Activated gamma-delta T cell treated with anti-CD3 and anti-CD28 coated beads, Interleukin-2, amount 50 U/mL, for 16 hours (primary cell): ENCODE data around the gene FBF1.

Source experiments
- DNase-seq: peaks from one replicate; pipeline ENCODE4 v3.0.0-alpha.2; 2020; ENCODE audit warnings: low read depth

Gene FBF1

GRCh38 chr17:75917141-75917916 lies 23.5 kb downstream of the FBF1 start:
- no peak for DNase-seq

- no peak for DNase-seq
Observed at GRCh38 chr17:75915268-75915667, 25.6 kb downstream of the FBF1 start.

DNA sequence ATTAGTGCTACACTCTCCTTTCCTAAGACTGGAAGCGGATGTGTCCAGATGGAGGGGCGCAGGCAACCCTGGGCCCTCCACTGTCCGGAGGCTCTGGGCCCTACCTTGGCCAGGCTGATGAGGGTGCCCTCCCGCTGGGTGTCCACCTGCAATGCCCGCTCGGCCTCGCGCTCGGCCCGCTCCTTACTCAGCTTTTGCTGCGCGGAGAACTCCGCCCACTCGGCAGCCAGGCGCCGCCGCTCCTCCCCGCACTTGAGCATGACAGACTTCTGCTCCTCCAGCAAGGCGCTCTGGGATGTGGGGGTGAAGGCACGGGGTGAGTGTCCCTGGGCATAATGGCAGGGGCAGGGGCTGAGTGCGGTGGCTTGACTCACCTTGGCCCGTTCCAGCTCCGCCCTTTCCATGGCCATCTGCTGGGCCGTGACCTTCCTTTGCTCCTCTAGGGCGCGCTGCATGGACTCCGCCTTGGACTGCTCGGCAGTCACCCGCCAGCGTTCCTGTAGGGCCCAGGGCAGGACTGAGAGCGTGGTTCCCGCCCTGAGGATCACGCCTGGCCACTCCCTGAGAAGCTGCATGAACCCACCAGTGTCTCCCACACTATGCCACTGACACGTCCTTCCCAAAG lies 26.1 kb downstream of the FBF1 start:
- DNase-seq, result no peak

GRCh38 chr17:75913537-75914210 lies 27.2 kb downstream of the FBF1 start:
- no peak for DNase-seq

- no peak for DNase-seq
Observed at GRCh38 chr17:75910699-75911098, 30.1 kb downstream of the FBF1 start.

DNA sequence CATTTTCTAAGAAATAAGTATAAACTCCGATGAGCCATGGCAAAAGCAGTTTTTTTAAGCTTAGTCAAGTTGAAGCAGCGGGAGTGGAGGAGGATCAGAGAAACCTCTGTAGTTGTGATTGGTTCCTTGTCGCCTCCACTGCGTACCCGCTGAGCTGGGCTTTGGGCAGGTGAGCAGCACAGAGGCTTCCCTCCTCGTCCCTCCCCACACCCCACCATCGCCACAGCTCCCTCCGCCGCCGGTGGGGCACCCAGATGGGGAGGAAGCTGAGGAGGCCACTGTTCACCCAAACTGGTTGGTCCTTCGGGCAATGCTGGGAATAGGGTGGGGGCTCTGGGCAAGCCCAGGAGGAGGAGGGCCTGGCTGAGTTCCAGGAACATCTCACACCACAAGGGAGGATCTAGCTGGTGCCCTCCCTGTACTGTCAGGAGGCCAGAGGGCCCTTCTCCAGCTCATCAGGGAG lies 31.0 kb downstream of the FBF1 start:
- no peak for DNase-seq

- DNase-seq, result no peak
Observed at GRCh38 chr17:75909051-75909811, 31.6 kb downstream of the FBF1 start.

DNA sequence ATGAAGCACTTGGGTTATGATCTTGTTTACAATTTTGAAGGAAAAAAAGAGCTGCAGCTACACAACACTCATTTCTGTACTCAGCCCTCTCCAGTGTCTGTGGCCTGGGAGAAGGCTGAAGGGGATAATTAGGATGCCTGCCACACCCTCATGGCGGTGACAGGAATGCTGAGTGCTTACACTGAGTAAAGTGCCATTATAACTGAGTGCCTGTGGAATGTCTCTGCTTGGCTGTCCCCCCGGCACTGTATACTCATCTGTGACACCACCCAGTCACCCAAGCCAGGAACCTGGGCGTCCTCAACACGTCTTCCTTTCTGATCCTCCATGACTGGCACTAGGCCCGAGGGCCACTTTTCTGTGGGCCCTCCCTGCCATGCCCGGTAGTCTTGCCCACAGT lies 32.6 kb downstream of the FBF1 start:
- no peak for DNase-seq

GRCh38 chr17:75906143-75906884 lies 34.5 kb downstream of the FBF1 start:
- no peak for DNase-seq

DNA sequence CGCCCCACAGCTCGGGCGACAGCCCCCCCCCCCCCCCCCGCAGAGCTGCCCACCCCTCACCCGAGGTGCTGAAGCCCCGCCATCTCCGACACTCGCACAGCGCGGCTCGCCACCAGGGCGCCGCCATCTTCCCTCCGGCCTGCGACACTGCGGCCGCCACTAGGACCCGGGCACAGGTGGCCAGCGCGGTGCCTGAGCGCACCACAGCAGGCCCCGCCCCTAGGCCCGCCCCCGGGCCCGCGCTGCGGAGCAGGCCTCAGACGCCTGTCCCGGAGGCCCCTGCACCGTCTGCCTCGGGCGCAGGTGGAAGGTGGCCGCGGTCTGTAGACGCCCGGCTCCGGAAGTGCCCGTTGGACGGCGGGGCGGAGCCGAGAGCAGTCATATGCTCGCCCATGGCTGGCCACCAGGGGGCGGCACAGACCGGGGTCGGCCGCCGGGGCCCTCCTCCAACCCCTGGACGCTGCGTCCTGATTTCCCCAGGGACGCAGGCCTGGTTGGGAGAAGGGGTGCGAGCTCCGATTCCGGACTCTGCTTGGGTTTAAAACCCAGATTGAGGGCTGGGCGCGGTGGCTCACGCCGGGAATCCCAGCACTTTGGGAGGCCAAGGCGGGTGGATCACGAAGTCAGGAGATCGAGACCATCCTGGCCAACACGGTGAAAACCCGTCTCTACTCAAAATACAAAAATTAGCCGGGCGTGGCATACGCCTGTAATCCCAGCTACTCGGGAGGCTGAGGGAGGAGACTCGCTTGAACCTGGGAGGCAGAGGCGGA lies 35.9 kb downstream of the FBF1 start, which contains the start of gene MRPL38:
MRPL38 (minus strand) TSS at position 136 of the 773 bp plus-strand sequence; CDS start at position 127, 9 bp downstream.
- DNase-seq, result peak; percentile 89

DNA sequence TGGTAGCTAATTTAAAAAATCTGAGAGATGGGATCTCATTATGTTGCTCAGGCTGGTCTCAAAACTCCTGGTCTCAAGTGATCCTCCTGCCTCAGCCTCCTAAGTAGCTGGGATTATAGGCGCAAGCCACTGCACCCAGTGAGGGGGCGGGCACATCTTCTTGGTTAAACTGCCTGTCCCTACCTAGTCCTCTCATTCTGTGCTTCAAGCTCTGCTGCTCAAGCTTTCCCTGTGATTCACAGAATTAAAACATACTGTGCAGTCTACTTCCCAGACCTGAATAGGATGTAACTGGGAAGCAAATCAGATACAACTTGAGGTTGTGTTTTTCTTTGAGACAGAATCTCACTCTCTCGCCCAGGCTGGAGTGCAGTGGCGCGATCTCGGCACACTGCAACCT lies 38.4 kb downstream of the FBF1 start:
- no peak for DNase-seq

DNA sequence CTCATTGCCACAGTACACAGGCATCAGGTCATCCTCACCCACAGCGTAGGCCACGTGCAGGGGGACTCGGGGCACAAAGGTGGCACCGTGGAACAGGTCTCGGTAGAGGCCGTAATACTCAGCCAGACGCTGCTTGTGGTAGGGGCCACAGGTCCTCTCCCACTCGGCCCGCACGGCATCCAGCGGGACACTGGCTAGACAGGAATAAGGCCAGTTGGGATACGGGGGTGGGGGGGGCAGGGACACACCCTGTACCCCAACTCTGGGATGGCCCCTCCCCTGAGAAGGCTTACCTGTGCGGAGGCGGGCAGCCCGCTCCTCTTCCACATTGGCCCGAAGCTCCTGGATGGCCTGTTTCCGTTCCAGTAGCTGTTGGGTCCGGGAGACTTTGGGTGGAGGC lies 39.1 kb downstream of the FBF1 start:
- no peak for DNase-seq

DNA sequence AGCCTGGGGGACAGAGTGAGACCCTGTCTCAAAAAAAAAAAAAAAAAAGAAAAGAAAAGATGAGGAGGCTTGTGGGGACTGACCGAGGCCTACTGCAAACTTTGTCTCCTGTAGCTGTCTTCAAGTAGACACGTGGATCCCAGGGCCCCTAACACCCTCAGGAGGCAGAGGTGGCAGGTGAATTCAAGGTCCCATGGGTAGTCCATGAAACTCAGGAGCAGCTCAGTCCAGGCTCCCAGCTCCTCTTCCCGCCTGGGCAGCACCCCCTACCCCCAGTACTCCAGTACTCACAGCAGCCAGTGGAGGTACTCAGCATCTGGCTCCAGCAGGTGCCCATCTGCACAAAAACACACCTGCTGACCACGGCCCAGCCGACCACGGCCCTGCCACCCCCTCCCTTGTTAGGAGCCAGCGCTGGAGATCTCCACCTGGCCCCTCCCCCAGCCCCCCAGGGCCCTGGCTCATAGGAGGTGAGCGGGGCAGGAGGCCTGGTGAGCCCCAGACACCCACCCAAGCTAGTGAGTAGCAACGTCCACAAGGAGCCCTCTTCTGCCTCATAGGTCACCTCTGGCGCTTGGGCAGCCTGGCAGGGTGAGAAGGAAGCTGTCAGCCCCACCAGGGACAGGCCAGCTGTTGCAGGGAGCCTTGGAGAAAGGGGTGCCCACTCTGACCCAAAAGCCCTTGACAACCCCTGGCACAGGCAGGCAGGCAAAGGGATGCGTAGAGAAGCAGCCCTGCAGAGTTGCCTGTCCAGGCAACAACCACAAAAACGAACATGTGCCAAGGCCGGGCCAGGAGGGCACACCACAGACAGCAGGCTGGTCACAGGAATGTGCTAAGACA lies 39.9 kb downstream of the FBF1 start:
- DNase-seq, result no peak

GRCh38 chr17:75899767-75900468 lies 40.9 kb downstream of the FBF1 start:
- no peak for DNase-seq

GRCh38 chr17:75899353-75899752 lies 41.5 kb downstream of the FBF1 start:
- DNase-seq, result no peak

DNA sequence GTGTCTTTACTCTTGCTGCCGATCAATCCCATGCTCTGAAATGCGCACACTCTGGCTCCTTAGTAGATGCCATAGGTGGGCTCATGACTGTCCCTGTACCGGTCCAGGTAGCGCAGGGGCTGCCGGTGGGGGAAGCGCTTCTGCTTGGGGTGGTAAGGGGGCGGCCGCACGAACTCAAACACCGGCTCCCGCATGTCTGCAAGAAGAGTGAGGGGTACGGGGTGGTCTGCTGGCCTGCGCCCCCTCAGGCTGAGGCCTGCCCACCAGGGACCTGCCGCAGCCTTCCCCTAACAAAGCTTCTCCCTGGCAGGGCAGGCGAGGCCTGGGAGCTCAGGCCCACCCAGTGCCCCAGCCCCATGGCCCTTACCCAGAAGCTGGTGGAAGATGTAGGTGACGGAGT lies 42.1 kb downstream of the FBF1 start:
- DNase-seq, result no peak

DNA sequence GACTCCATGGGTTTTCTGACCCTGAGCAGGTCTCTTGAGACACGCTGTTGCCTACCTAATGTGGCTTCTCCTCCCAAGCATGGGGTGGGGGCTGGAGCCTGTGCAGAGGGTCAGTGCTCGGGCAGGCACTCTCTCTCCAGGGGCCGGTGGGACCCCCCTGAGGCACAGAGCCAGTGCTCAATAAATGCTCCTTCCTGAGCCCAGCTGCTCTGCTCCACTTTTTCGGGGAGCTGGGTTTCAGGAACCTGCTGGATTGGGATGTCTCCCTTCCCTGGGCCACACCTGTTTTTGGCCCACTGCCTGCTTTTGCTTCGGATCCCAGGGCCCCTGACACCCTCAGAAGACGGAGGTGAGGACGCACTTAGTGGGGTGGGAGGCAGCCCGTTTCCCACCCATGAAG lies 42.8 kb downstream of the FBF1 start:
- DNase-seq, result no peak

DNA sequence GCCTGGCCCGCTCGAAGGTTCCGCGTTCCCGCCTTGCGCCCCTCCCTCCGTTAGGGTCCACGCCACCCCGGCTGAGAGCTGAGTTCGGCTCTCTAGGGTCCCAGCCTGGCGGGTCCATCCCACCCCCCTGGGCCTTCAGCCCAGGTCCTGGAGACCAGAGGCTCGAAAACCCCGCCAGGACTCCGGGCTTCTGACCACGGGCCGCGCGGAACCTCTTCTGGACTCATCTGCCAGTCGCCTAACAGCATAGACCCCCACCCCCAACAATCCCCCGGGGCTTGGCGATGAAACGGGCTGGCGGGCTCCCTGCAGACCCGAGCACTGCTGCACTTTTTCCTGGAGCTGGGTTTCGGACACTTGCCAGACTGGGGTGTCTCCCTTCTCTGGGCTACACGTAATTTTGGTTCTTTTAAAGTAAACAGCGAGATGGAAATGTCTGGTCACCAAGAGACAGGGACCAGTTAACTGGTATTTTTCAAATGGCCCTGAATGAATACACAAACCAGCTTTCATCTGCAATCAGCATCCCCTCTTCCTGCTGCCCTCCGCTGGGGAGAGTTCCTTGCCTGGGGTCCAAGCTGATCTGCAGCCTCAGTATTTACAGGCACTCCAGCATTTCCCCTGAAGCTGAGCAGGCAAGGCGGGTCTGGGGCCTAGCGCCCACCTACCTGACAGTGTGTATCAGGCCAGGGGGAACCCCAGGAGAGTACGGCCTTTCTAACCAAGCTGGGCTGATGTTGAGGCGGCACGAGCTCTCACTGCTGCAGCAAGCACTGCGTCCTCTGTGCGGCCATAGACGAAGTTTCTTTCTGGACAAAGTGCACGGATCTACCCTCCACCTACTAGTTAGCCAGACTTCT lies 43.5 kb downstream of the FBF1 start:
- DNase-seq, result no peak
